Measurements from ENCODE around the gene ALKBH3. TPM values are rescaled to one million over a fixed set of nuclear protein-coding genes. Genes with fewer than 3 reads are reported as not detected.

The ALKBH3 gene
- total RNA-seq, 1 experiment from 2014 or later: 36.7 TPM

DNA sequence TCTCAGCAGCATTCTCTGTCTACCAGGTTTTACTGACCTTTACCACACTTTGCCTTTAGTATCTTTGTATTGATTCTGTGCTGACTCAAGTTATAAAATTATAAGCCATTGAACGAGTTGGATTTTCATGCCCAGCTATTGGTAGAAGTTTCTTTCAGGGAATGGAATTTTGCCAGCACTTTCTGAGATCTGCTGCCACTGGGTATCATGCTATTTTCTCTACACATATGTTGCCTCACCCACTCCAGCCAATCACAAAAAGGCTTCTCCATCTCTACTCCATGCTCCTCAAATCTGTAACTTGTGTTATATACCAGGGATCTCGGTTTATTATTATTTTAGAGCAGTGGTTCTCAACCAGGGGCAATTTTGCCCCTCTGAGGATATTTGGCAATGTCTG, 87.0 kb downstream of the ALKBH3 start:
- Histone ChIP-seq H3K4me1 (ENCODE audit: control insufficient read depth in 1 of 2, insufficient read depth in 2 of 2, low read length in 2 of 2) (no peaks in the 10 kb centered on the region), H3K27ac (ENCODE audit: low read depth, low read length) (no peak overlapping the region), H3K4me3 (replicated peaks in 1 of 2; ENCODE audit: low read depth in 1 of 2, low read length in 2 of 2) (no peak overlapping the region), H3K9ac (ENCODE audit: low read length) (no peak overlapping the region), H3K27me3 (ENCODE audit: insufficient read depth, low read length) (peaks cover 2% of the 10 kb centered on the region; the same call in 1 of the 2 replicates), H3K9me3 (ENCODE audit: control insufficient read depth in 1 of 2, insufficient read depth in 1 of 2, low read depth in 1 of 2, low read length in 2 of 2) (no peaks in the 10 kb centered on the region), H3K79me2 (ENCODE audit: insufficient read depth, low read length) (no peaks in the 10 kb centered on the region), H3K4me2 (ENCODE audit: low read length) (no peak overlapping the region), H4K20me1 (ENCODE audit: insufficient read depth) (no peaks in the 10 kb centered on the region), H2AFZ (ENCODE audit: low read depth, low read length, poor library complexity, severe bottlenecking) (no peak overlapping the region), H3K9me2 (ENCODE audit: insufficient read depth) (no peaks in the 10 kb centered on the region), H3K36me3 (ENCODE audit: control insufficient read depth in 1 of 2, insufficient read depth in 2 of 2, low read length in 2 of 2) (no peaks in the 10 kb centered on the region)
- no TSS peak for BruUV-seq (replicated peaks)
- intact Hi-C loops (cut with micrococcal nuclease): no loop called here
- ChIA-PET RAD21 (ENCODE audit: low non-redundant PET in 1 of 2, low total read pairs in 2 of 2, uncharacterized antibody in 2 of 2, unreplicated experiment in 2 of 2) (no interaction called here), POLR2A (no interaction called here), CTCF (no interaction called here)
- ATAC-seq (no peak), DNase-seq (ENCODE audit: low read depth, low spot score) (no peak)
- TF ChIP-seq YY1 (IDR thresholded peaks at IDR 0.05; ENCODE audit: extremely low read depth, insufficient replicate concordance, low read depth, low read length): no peak
- no peak for TF ChIP-seq RAD21 (IDR thresholded peaks at IDR 0.05; ENCODE audit: low read depth)
- no peak for TF ChIP-seq SIN3A (IDR thresholded peaks at IDR 0.05; ENCODE audit: low read depth)
- TF ChIP-seq, protein P1, sequence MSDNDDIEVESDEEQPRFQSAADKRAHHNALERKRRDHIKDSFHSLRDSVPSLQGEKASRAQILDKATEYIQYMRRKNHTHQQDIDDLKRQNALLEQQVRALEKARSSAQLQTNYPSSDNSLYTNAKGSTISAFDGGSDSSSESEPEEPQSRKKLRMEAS (IDR thresholded peaks at IDR 0.05): no peak
- TF ChIP-seq ZFX (IDR thresholded peaks at IDR 0.05): no peak
- TF ChIP-seq JUND (IDR thresholded peaks at IDR 0.05): no peak
- TF ChIP-seq EZH2phosphoT487 (IDR thresholded peaks at IDR 0.05; ENCODE audit: borderline replicate concordance): no peak
- TF ChIP-seq POLR2A (IDR thresholded peaks at IDR 0.05; ENCODE audit: borderline replicate concordance, extremely low read depth, insufficient read depth, insufficient read length): no peak
- TF ChIP-seq CEBPB (IDR thresholded peaks at IDR 0.05; ENCODE audit: low read depth): no peak
- TF ChIP-seq POLR2AphosphoS5 (IDR thresholded peaks at IDR 0.05; ENCODE audit: low read depth, low read length): no peak
- no peak for TF ChIP-seq ZNF274 (IDR thresholded peaks at IDR 0.05; ENCODE audit: low read depth, low read length)
- no peak for TF ChIP-seq SRF (IDR thresholded peaks at IDR 0.05; ENCODE audit: low read depth)
- TF ChIP-seq TCF7L2 (IDR thresholded peaks at IDR 0.05; ENCODE audit: borderline replicate concordance, extremely low read depth, insufficient read depth, insufficient read length): no peak
- TF ChIP-seq, protein P2, sequence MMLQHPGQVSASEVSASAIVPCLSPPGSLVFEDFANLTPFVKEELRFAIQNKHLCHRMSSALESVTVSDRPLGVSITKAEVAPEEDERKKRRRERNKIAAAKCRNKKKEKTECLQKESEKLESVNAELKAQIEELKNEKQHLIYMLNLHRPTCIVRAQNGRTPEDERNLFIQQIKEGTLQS (IDR thresholded peaks at IDR 0.05): no peak
- no peak for TF ChIP-seq EGR1 (IDR thresholded peaks at IDR 0.05; ENCODE audit: low read depth)
- no peak for TF ChIP-seq ELF1 (IDR thresholded peaks at IDR 0.05; ENCODE audit: borderline replicate concordance, low read depth)
- TF ChIP-seq, protein P3, sequence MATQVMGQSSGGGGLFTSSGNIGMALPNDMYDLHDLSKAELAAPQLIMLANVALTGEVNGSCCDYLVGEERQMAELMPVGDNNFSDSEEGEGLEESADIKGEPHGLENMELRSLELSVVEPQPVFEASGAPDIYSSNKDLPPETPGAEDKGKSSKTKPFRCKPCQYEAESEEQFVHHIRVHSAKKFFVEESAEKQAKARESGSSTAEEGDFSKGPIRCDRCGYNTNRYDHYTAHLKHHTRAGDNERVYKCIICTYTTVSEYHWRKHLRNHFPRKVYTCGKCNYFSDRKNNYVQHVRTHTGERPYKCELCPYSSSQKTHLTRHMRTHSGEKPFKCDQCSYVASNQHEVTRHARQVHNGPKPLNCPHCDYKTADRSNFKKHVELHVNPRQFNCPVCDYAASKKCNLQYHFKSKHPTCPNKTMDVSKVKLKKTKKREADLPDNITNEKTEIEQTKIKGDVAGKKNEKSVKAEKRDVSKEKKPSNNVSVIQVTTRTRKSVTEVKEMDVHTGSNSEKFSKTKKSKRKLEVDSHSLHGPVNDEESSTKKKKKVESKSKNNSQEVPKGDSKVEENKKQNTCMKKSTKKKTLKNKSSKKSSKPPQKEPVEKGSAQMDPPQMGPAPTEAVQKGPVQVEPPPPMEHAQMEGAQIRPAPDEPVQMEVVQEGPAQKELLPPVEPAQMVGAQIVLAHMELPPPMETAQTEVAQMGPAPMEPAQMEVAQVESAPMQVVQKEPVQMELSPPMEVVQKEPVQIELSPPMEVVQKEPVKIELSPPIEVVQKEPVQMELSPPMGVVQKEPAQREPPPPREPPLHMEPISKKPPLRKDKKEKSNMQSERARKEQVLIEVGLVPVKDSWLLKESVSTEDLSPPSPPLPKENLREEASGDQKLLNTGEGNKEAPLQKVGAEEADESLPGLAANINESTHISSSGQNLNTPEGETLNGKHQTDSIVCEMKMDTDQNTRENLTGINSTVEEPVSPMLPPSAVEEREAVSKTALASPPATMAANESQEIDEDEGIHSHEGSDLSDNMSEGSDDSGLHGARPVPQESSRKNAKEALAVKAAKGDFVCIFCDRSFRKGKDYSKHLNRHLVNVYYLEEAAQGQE (IDR thresholded peaks at IDR 0.05; ENCODE audit: low read depth): no peak
